Measurements from ENCODE around the gene THADA. TPM values are rescaled to one million over a fixed set of nuclear protein-coding genes. Genes with fewer than 3 reads are reported as not detected.

Gene THADA
- total RNA-seq, 3 donors from 2014 or later (not counting 1 experiment from before 2014, with no cell fraction given), result 34.1 to 35.7 (median 35.3) TPM

DNA sequence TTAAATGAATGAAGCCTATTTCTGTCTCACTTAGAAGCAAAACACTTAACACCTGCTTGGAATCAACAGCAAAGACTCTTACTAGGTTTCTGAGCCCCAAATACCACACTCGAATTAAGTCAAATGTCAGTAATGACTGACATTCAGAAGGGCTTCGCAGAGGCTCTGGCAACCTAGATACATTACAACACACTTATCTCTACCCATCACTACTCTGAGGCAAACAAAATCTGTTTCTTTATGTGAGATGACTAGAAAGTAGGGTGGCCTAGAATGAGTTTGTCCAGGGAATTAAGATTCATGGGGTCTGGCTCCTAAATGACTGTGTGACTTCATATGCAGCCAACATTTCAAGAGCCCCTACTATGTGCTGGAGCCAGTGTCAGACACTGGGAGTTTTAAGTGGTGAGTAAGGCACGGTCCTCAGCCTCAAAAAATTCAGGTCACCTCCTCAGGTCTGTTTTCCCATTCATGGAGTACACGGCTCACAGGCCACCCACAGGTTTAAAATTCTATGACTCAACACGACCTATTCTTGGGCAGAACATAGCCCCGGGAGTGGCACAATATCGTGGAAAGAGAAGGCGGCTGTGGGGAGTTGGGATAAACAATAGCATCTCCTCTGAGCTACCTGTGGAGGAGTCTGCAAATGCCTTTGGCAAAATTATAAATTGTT, 219.2 kb downstream of the THADA start:
- H3K36me3 ChIP-seq (ENCODE audit: control insufficient read depth, insufficient read depth, low read length), result no peaks in the 10 kb centered on the region
- no peaks in the 10 kb centered on the region for H3K4me1 ChIP-seq (ENCODE audit: control insufficient read depth, insufficient read depth, low read length)
- Mint-ChIP-seq H3K9me3 (no peaks in the 10 kb centered on the region), H3K27me3 (ENCODE audit: low read depth in 2 of 2) (no peaks in the 10 kb centered on the region), H3K36me3 (no peaks in the 10 kb centered on the region), H3K27ac (no peak overlapping the region), H3K4me3 (no peak overlapping the region), H3K4me1 (peaks cover 7 to 8% of the 10 kb centered on the region in 2 donors)
- intact Hi-C loops (cut with micrococcal nuclease), result no loop called here
- no peaks in the 10 kb centered on the region for H3K9me3 ChIP-seq (ENCODE audit: control insufficient read depth, insufficient read depth, low read length)
- no peak for DNase-seq
- ATAC-seq, result no peak
- H3K27ac ChIP-seq (ENCODE audit: low read length), result no peak overlapping the region
- TF ChIP-seq, protein P1, sequence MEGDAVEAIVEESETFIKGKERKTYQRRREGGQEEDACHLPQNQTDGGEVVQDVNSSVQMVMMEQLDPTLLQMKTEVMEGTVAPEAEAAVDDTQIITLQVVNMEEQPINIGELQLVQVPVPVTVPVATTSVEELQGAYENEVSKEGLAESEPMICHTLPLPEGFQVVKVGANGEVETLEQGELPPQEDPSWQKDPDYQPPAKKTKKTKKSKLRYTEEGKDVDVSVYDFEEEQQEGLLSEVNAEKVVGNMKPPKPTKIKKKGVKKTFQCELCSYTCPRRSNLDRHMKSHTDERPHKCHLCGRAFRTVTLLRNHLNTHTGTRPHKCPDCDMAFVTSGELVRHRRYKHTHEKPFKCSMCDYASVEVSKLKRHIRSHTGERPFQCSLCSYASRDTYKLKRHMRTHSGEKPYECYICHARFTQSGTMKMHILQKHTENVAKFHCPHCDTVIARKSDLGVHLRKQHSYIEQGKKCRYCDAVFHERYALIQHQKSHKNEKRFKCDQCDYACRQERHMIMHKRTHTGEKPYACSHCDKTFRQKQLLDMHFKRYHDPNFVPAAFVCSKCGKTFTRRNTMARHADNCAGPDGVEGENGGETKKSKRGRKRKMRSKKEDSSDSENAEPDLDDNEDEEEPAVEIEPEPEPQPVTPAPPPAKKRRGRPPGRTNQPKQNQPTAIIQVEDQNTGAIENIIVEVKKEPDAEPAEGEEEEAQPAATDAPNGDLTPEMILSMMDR (IDR thresholded peaks at IDR 0.05), result no peak
- no peaks in the 10 kb centered on the region for H3K27me3 ChIP-seq (ENCODE audit: control insufficient read depth, insufficient read depth, low read length)
- H3K4me3 ChIP-seq (ENCODE audit: low read length), result no peak overlapping the region
- WGBS (ENCODE audit: insufficient coverage), result 94% methylated on average over 8 of the region's 8 CpGs

GRCh38 chr2:43375746-43376522, 219.9 kb downstream of the THADA start:
- DNase-seq (no peak), ATAC-seq (no peak)
- TF ChIP-seq, protein P1 (IDR thresholded peaks at IDR 0.05), result no peak
- Mint-ChIP-seq H3K4me1 (peaks cover 7 to 8% of the 10 kb centered on the region in 2 donors), H3K9me3 (no peaks in the 10 kb centered on the region), H3K27ac (no peak overlapping the region), H3K4me3 (no peak overlapping the region), H3K36me3 (no peaks in the 10 kb centered on the region), H3K27me3 (ENCODE audit: low read depth in 2 of 2) (no peaks in the 10 kb centered on the region)
- 90% methylated on average over 3 of the region's 3 CpGs for WGBS (ENCODE audit: insufficient coverage)
- Histone ChIP-seq H3K27me3 (ENCODE audit: control insufficient read depth, insufficient read depth, low read length) (no peaks in the 10 kb centered on the region), H3K4me3 (ENCODE audit: low read length) (no peak overlapping the region), H3K9me3 (ENCODE audit: control insufficient read depth, insufficient read depth, low read length) (no peaks in the 10 kb centered on the region), H3K36me3 (ENCODE audit: control insufficient read depth, insufficient read depth, low read length) (no peaks in the 10 kb centered on the region), H3K27ac (ENCODE audit: low read length) (no peak overlapping the region), H3K4me1 (ENCODE audit: control insufficient read depth, insufficient read depth, low read length) (no peaks in the 10 kb centered on the region)
- intact Hi-C loops (cut with micrococcal nuclease), result no loop called here

GRCh38 chr2:43372416-43373081, 223.3 kb downstream of the THADA start:
- Histone ChIP-seq H3K4me1 (ENCODE audit: control insufficient read depth, insufficient read depth, low read length) (no peaks in the 10 kb centered on the region), H3K27ac (ENCODE audit: low read length) (no peak overlapping the region), H3K36me3 (ENCODE audit: control insufficient read depth, insufficient read depth, low read length) (no peaks in the 10 kb centered on the region), H3K27me3 (ENCODE audit: control insufficient read depth, insufficient read depth, low read length) (no peaks in the 10 kb centered on the region), H3K4me3 (ENCODE audit: low read length) (no peak overlapping the region), H3K9me3 (ENCODE audit: control insufficient read depth, insufficient read depth, low read length) (no peaks in the 10 kb centered on the region)
- H3K36me3 Mint-ChIP-seq, result no peaks in the 10 kb centered on the region
- ATAC-seq (no peak), DNase-seq (no peak)
- H3K27ac Mint-ChIP-seq, result no peak overlapping the region
- WGBS (ENCODE audit: insufficient coverage), result 94% methylated on average over 8 of the region's 8 CpGs
- no peaks in the 10 kb centered on the region for H3K9me3 Mint-ChIP-seq
- intact Hi-C loops (cut with micrococcal nuclease), result no loop called here
- TF ChIP-seq, protein P1 (IDR thresholded peaks at IDR 0.05), result no peak
- no peaks in the 10 kb centered on the region for H3K27me3 Mint-ChIP-seq (ENCODE audit: low read depth in 2 of 2)
- peaks cover 14 to 24% of the 10 kb centered on the region in 2 donors for H3K4me1 Mint-ChIP-seq
- H3K4me3 Mint-ChIP-seq, result no peak overlapping the region

All from natural killer cell (primary cell).